ENCODE data around the gene ADCY1.

DNA sequence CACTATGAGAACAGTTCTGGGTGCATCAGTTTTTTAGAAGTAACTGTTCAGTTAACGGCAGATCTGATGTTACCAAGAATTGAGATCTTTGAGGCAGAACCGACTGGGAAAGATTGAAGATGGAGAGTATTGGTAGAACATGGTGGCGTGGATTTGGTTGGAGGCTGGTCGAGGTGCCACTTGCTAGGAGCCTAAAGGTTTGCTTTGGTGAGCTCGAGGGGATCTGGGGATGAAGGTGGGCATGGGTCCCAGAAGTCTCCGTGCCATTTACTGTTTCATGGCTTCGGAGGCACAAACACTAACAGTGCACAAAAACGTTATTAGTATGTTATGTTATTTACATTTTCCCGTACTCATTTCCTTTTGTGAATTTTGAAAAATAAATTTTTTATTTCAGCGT is 81.4 kb downstream of the ADCY1 start:
- TF ChIP-seq CTCF (IDR thresholded peaks at IDR 0.05) (no peak), POLR2A (IDR thresholded peaks at IDR 0.05) (no peak), EP300 (IDR thresholded peaks at IDR 0.05) (no peak), POLR2AphosphoS5 (IDR thresholded peaks at IDR 0.05) (no peak)

Measured in stomach (tissue), 4 donors.